Body of pancreas (tissue), 4 donors: Measurements from ENCODE around the gene RXRA.

ENCODE experiments used
- CTCF ChIP-seq, 7 experiments: fragments of 450-650 bp in 4 of 7; fragments of 200-600 bp in 3 of 7; sonication (generic) in 3 of 7; IDR thresholded peaks; one replicate each; pipeline ENCODE4 v1.5.1; 2016 to 2019; ENCODE audit warnings: antibody characterized with exemption in 7 of 7
- POLR2A ChIP-seq, 3 donors: fragments of 450-650 bp; IDR thresholded peaks; one replicate each; pipeline ENCODE4 v1.6.1; 2016; ENCODE audit warnings: antibody characterized with exemption in 3 of 3, mild to moderate bottlenecking in 2 of 3

- TF ChIP-seq CTCF (IDR thresholded peaks at IDR 0.05) (peak; percentile 27 to 81 (median 68)), POLR2A (IDR thresholded peaks at IDR 0.05) (no peak)
Observed at GRCh38 chr9:134449180-134449916, 123.1 kb downstream of the RXRA start.
